Gastrocnemius medialis (tissue), 4 donors: ENCODE results near the gene MCM8.

Source experiments
- CTCF ChIP-seq, 5 experiments: fragments of 450-650 bp in 3 of 5; fragments of 200-600 bp in 2 of 5; sonication (generic) in 2 of 5; IDR thresholded peaks in 4 of 5; conservative IDR thresholded peaks in 1 of 5; 1 replicate in 4 of 5; 2 replicates in 1 of 5; pipeline ENCODE4 v1.5.1; 2016 to 2019; ENCODE audit warnings: antibody characterized with exemption in 5 of 5, mild to moderate bottlenecking in 3 of 5, moderate library complexity in 3 of 5
- POLR2A ChIP-seq, 2 donors: fragments of 450-650 bp; IDR thresholded peaks; one replicate each; pipeline ENCODE4 v1.6.1; 2017; ENCODE audit warnings: antibody characterized with exemption in 2 of 2, mild to moderate bottlenecking in 2 of 2, moderate library complexity in 2 of 2

- no peak for TF ChIP-seq CTCF (IDR thresholded peaks at IDR 0.05 in 4 of 5, conservative IDR thresholded peaks at IDR 0.05 in 1 of 5)
- TF ChIP-seq POLR2A (IDR thresholded peaks at IDR 0.05) = no peak
Observed at GRCh38 chr20:5990946-5991345, 40.5 kb downstream of the MCM8 start.
